ENCODE data around the gene B4GALT6.

Gene B4GALT6

DNA sequence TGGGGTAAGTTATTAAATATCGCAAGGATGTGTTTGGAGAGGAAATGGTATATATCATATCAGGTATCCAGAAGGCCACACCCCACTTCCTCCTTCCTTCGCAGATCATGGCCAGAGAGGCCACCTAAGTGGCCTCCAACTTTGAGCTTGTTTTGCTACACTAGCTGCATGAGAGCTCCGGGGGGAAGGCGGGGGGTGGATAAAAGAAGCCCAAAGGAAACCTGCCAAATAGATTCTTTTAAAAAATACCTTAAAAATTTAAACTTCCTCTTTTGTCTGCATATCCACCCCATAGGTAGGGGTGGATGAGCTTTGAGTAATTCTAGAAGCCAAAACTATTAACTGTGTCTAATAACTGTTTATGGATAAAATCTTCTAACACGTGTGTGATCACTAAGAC, 98.4 kb downstream of the B4GALT6 start:
- no peak overlapping the region for H3K9ac ChIP-seq (ENCODE audit: low read depth in 1 of 2, low read length in 2 of 2)
- no peak overlapping the region for H3K27ac ChIP-seq (ENCODE audit: low read depth in 2 of 2, low read length in 2 of 2)
- H3K27me3 ChIP-seq (ENCODE audit: control insufficient read depth in 2 of 2, insufficient read depth in 2 of 2, low read length in 2 of 2), result no peaks in the 10 kb centered on the region
- H3K4me1 ChIP-seq (ENCODE audit: control insufficient read depth in 2 of 2, insufficient read depth in 2 of 2, low read length in 2 of 2), result no peaks in the 10 kb centered on the region
- no peaks in the 10 kb centered on the region for H3K9me3 ChIP-seq (ENCODE audit: control insufficient read depth in 2 of 2, low read length in 2 of 2)
- H3K36me3 ChIP-seq (ENCODE audit: control insufficient read depth in 2 of 2, insufficient read depth in 2 of 2, low read length in 2 of 2), result no peaks in the 10 kb centered on the region
- no peak overlapping the region for H3K4me3 ChIP-seq (ENCODE audit: low read length in 2 of 2)

DNA sequence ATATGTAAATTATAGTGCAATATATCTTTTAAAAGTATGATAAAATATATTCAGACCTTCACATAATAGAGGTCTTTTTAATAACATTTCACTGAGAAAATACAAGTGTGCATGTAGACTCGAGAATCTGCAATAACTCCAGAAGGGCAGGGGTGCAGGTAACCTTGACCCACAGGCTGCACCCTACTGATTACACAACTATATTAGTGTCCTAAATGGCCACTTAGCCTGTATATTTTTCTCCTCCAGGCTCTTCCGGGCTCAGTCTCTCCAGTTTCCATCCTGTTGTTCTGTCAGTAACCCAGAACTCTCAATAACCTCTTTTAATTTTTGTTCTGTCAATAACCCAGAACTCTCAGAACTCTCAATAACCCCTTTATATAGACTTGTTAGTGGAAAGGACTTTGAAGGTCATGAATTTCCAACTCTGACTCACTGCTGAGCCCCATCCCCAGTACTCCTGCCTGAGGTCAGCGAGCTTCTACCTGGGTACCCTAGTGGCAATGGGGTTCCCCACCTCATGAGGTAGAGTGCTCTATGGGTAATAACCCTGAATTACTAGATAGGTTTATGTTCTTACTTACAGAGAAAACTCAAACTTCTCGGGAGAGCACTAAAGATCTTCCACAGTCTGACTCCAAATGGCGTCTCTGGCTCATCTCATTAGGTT, 101.1 kb downstream of the B4GALT6 start:
- no peaks in the 10 kb centered on the region for H3K4me1 ChIP-seq (ENCODE audit: control insufficient read depth in 2 of 2, insufficient read depth in 2 of 2, low read length in 2 of 2)
- H3K27ac ChIP-seq (ENCODE audit: low read depth in 2 of 2, low read length in 2 of 2), result no peak overlapping the region
- H3K9me3 ChIP-seq (ENCODE audit: control insufficient read depth in 2 of 2, low read length in 2 of 2), result no peaks in the 10 kb centered on the region
- H3K27me3 ChIP-seq (ENCODE audit: control insufficient read depth in 2 of 2, insufficient read depth in 2 of 2, low read length in 2 of 2), result no peaks in the 10 kb centered on the region
- H3K4me3 ChIP-seq (ENCODE audit: low read length in 2 of 2), result no peak overlapping the region
- H3K36me3 ChIP-seq (ENCODE audit: control insufficient read depth in 2 of 2, insufficient read depth in 2 of 2, low read length in 2 of 2), result no peaks in the 10 kb centered on the region
- no peak overlapping the region for H3K9ac ChIP-seq (ENCODE audit: low read depth in 1 of 2, low read length in 2 of 2)

DNA sequence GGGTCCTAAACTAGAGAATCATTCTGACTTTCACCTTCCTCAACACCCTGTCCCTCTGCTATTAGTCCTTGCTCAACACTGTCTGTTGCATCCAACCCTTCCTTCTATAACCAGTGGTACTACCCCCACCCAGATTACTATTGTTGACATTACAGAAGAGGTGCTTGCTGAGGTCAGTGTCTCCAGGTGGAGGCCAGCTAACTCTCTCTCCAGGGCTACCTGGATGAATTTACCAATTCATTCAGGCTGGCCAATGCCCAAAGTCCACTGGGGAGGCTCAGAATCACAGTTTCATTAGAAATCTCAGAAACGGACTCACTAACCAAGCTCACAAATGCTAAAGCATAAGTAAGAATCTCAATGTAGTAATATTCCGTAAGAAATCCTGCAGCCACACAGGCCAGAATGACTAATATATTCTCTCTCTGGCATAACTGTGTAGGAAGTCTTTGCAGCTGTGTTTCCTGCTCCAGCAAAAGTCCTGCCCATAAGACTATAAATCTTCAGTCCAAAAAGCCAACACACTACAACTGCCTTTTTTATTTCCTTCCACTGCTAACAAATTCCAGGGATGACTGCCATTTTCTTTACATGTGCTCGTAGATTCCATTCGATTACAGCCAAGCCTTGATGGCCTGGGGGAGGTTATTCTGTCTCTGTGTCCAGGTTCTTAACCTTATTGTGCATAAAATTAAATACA, 102.7 kb downstream of the B4GALT6 start:
- Histone ChIP-seq H3K27me3 (ENCODE audit: control insufficient read depth in 2 of 2, insufficient read depth in 2 of 2, low read length in 2 of 2) (no peaks in the 10 kb centered on the region), H3K27ac (ENCODE audit: low read depth in 2 of 2, low read length in 2 of 2) (no peak overlapping the region), H3K9ac (ENCODE audit: low read depth in 1 of 2, low read length in 2 of 2) (no peak overlapping the region), H3K36me3 (ENCODE audit: control insufficient read depth in 2 of 2, insufficient read depth in 2 of 2, low read length in 2 of 2) (no peaks in the 10 kb centered on the region), H3K4me1 (ENCODE audit: control insufficient read depth in 2 of 2, insufficient read depth in 2 of 2, low read length in 2 of 2) (no peaks in the 10 kb centered on the region), H3K9me3 (ENCODE audit: control insufficient read depth in 2 of 2, low read length in 2 of 2) (no peaks in the 10 kb centered on the region), H3K4me3 (ENCODE audit: low read length in 2 of 2) (no peak overlapping the region)

DNA sequence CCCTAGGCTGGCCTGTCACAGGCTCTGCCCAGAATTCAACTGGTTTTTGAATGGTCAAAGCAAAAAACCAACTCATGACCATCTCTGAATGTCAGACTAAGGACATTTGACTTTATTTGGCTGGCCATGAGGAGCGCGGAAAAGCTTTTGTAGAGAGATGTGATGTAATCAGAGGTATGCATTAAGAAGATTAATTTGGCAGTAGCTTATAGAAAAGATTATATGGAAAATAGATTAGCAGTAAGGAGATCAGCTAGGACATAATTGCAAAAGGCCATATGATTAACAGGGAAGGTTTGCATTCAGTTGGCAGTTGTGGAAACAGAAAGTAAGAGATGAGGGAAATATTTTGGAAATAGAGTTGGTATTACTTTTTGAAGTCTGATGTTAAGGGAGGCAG, 105.0 kb downstream of the B4GALT6 start:
- Histone ChIP-seq H3K4me3 (ENCODE audit: low read length in 2 of 2) (no peak overlapping the region), H3K4me1 (ENCODE audit: control insufficient read depth in 2 of 2, insufficient read depth in 2 of 2, low read length in 2 of 2) (no peaks in the 10 kb centered on the region), H3K27ac (ENCODE audit: low read depth in 2 of 2, low read length in 2 of 2) (no peak overlapping the region), H3K9ac (ENCODE audit: low read depth in 1 of 2, low read length in 2 of 2) (no peak overlapping the region), H3K9me3 (ENCODE audit: control insufficient read depth in 2 of 2, low read length in 2 of 2) (no peaks in the 10 kb centered on the region), H3K27me3 (ENCODE audit: control insufficient read depth in 2 of 2, insufficient read depth in 2 of 2, low read length in 2 of 2) (no peaks in the 10 kb centered on the region), H3K36me3 (ENCODE audit: control insufficient read depth in 2 of 2, insufficient read depth in 2 of 2, low read length in 2 of 2) (no peaks in the 10 kb centered on the region)

DNA sequence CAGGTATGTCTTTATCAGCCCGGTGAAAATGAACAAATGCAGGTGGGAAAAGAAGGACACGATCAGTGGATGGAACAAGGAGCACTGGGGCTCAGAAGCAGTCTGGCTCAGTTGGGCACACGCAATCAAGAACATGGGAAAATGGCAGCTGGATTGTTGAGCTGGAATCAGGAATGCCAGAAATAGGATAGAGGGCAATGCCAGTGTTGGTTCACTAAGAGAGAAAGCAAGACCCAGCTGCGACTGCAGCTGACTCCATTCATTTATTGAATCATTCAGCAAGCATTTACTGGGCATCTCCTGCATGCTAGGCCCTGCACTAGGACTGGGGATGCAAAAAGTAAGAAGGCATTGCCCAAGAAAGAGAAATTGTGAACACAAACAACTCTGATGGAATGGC, 106.3 kb downstream of the B4GALT6 start:
- Histone ChIP-seq H3K27ac (ENCODE audit: low read depth in 2 of 2, low read length in 2 of 2) (no peak overlapping the region), H3K9ac (ENCODE audit: low read depth in 1 of 2, low read length in 2 of 2) (no peak overlapping the region), H3K36me3 (ENCODE audit: control insufficient read depth in 2 of 2, insufficient read depth in 2 of 2, low read length in 2 of 2) (no peaks in the 10 kb centered on the region), H3K9me3 (ENCODE audit: control insufficient read depth in 2 of 2, low read length in 2 of 2) (no peaks in the 10 kb centered on the region), H3K27me3 (ENCODE audit: control insufficient read depth in 2 of 2, insufficient read depth in 2 of 2, low read length in 2 of 2) (no peaks in the 10 kb centered on the region), H3K4me3 (ENCODE audit: low read length in 2 of 2) (no peak overlapping the region), H3K4me1 (ENCODE audit: control insufficient read depth in 2 of 2, insufficient read depth in 2 of 2, low read length in 2 of 2) (no peaks in the 10 kb centered on the region)

DNA sequence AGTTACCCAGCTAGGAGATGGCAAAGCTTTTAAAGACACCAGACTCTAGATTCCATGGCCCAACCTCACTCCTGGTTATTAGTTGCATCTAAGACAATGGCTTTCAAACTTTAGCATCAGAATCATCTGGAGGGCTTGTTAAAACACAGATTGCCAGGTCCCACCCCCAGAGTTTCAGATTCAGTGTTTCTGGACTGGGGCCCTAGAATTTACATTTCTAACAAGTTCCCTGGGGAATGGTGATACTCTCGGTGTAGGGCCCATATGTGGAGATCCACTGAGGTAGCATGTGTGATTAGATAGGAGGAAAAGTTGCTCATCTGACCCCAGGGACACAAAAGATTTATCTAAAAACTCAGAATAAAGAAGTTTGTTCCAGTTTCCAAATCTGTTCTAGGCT, 107.2 kb downstream of the B4GALT6 start:
- no peak overlapping the region for H3K27ac ChIP-seq (ENCODE audit: low read depth in 2 of 2, low read length in 2 of 2)
- no peaks in the 10 kb centered on the region for H3K27me3 ChIP-seq (ENCODE audit: control insufficient read depth in 2 of 2, insufficient read depth in 2 of 2, low read length in 2 of 2)
- no peaks in the 10 kb centered on the region for H3K36me3 ChIP-seq (ENCODE audit: control insufficient read depth in 2 of 2, insufficient read depth in 2 of 2, low read length in 2 of 2)
- no peak overlapping the region for H3K9ac ChIP-seq (ENCODE audit: low read depth in 1 of 2, low read length in 2 of 2)
- no peaks in the 10 kb centered on the region for H3K9me3 ChIP-seq (ENCODE audit: control insufficient read depth in 2 of 2, low read length in 2 of 2)
- no peaks in the 10 kb centered on the region for H3K4me1 ChIP-seq (ENCODE audit: control insufficient read depth in 2 of 2, insufficient read depth in 2 of 2, low read length in 2 of 2)
- H3K4me3 ChIP-seq (ENCODE audit: low read length in 2 of 2), result no peak overlapping the region

DNA sequence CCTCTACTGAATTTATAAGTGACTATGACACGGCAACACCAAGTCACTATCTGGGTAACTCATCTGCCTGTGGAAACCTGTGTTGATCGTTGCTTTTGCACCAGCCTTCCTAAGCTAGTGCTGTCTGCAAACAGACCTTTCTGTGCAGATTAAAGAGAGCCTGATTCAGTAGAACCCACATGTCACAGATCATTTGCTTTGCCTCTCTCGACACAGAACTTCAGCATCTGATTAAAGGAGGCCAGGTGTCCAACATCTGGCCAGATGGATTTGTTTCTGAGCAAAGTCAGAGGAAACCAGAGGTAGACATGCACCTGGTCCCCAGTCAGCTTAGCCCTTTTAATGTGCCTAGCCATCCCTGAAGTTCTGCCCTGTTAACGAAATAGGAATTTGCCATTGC, 107.7 kb downstream of the B4GALT6 start:
- Histone ChIP-seq H3K36me3 (ENCODE audit: control insufficient read depth in 2 of 2, insufficient read depth in 2 of 2, low read length in 2 of 2) (no peaks in the 10 kb centered on the region), H3K9me3 (ENCODE audit: control insufficient read depth in 2 of 2, low read length in 2 of 2) (no peaks in the 10 kb centered on the region), H3K27ac (ENCODE audit: low read depth in 2 of 2, low read length in 2 of 2) (no peak overlapping the region), H3K4me1 (ENCODE audit: control insufficient read depth in 2 of 2, insufficient read depth in 2 of 2, low read length in 2 of 2) (no peaks in the 10 kb centered on the region), H3K27me3 (ENCODE audit: control insufficient read depth in 2 of 2, insufficient read depth in 2 of 2, low read length in 2 of 2) (no peaks in the 10 kb centered on the region), H3K4me3 (ENCODE audit: low read length in 2 of 2) (no peak overlapping the region), H3K9ac (ENCODE audit: low read depth in 1 of 2, low read length in 2 of 2) (no peak overlapping the region)

DNA sequence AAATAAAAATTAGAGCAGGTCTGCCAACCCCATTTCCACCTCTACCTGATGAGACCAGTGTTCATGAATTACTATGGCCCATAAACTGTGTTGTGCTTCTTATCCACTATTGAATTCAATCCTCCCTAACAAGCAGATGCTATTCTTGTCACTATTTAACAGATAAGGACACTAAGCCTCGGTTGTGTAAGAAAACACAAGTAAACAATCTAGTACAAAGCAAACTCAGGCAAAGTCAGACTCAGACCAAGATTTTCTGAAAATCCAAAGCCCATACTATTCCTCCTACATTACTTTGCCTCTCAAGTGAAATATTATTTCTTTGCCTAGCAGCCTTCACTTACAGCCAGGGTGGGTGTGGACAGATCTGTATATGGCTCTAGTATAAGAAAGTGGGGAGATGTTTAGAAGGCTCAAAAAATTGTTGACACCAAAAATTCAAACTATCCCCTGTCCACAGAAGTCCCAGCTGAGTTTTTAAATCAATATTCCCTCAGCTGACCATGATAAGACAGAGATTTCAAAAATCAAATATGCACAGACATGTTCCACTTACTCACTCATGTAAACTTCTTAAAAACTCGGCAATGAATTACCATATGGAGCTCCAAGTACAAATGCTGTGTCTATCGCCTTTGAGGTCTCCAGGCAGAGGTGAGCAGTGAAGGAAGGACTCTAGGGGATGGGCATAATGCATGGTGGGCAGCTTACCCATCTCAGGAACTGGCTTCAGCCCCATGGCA, 108.7 kb downstream of the B4GALT6 start:
- Histone ChIP-seq H3K9me3 (ENCODE audit: control insufficient read depth in 2 of 2, low read length in 2 of 2) (no peaks in the 10 kb centered on the region), H3K27me3 (ENCODE audit: control insufficient read depth in 2 of 2, insufficient read depth in 2 of 2, low read length in 2 of 2) (no peaks in the 10 kb centered on the region), H3K4me3 (ENCODE audit: low read length in 2 of 2) (no peak overlapping the region), H3K27ac (ENCODE audit: low read depth in 2 of 2, low read length in 2 of 2) (no peak overlapping the region), H3K36me3 (ENCODE audit: control insufficient read depth in 2 of 2, insufficient read depth in 2 of 2, low read length in 2 of 2) (no peaks in the 10 kb centered on the region), H3K9ac (ENCODE audit: low read depth in 1 of 2, low read length in 2 of 2) (no peak overlapping the region), H3K4me1 (ENCODE audit: control insufficient read depth in 2 of 2, insufficient read depth in 2 of 2, low read length in 2 of 2) (no peaks in the 10 kb centered on the region)

DNA sequence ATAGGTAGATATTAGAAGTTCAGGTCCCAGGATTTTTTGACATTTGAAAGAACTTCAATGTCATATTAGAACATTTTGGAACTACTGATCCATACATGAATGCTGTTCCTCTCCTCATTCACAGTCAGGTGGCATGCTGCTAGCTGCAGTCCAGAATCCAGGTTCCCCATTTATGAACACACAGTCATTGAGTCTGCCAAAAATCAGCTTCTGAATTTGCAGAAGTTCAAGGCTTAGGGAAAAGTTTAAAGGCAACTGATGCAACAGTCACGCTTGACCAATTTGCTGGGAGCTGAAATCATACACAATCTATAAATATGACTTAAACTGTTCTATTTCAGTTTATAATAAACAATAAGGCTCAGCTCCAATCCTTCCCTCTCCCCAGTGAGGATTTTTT, 110.0 kb downstream of the B4GALT6 start:
- Histone ChIP-seq H3K27ac (ENCODE audit: low read depth in 2 of 2, low read length in 2 of 2) (no peak overlapping the region), H3K9ac (ENCODE audit: low read depth in 1 of 2, low read length in 2 of 2) (no peak overlapping the region), H3K27me3 (ENCODE audit: control insufficient read depth in 2 of 2, insufficient read depth in 2 of 2, low read length in 2 of 2) (no peaks in the 10 kb centered on the region), H3K36me3 (ENCODE audit: control insufficient read depth in 2 of 2, insufficient read depth in 2 of 2, low read length in 2 of 2) (no peaks in the 10 kb centered on the region), H3K4me3 (ENCODE audit: low read length in 2 of 2) (no peak overlapping the region), H3K9me3 (ENCODE audit: control insufficient read depth in 2 of 2, low read length in 2 of 2) (no peaks in the 10 kb centered on the region), H3K4me1 (ENCODE audit: control insufficient read depth in 2 of 2, insufficient read depth in 2 of 2, low read length in 2 of 2) (no peaks in the 10 kb centered on the region)
